ENCODE data around the gene NDE1.

DNA sequence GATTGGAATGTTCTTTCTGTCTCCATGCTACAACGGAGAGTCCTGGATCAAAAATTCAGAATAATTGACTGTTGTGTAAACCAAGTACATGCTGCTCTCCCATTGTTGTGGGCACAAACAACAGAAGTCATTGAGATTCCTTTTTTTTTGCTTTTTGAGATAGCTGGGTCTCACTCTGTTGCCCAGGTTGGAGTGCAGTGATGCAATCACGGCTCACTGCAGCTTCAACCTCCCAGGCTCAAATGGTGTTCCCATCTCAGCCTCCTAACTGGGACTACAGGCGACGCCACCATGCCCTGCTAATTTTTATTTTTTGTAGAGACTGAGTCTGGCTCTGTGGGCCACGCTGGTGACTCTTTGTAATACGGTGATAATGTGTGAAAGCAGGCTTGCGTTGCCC is 24.5 kb downstream of the NDE1 start:
- TF ChIP-seq POLR2A (IDR thresholded peaks at IDR 0.05; ENCODE audit: extremely low read depth, insufficient read length) = no peak
- TF ChIP-seq, protein P1, sequence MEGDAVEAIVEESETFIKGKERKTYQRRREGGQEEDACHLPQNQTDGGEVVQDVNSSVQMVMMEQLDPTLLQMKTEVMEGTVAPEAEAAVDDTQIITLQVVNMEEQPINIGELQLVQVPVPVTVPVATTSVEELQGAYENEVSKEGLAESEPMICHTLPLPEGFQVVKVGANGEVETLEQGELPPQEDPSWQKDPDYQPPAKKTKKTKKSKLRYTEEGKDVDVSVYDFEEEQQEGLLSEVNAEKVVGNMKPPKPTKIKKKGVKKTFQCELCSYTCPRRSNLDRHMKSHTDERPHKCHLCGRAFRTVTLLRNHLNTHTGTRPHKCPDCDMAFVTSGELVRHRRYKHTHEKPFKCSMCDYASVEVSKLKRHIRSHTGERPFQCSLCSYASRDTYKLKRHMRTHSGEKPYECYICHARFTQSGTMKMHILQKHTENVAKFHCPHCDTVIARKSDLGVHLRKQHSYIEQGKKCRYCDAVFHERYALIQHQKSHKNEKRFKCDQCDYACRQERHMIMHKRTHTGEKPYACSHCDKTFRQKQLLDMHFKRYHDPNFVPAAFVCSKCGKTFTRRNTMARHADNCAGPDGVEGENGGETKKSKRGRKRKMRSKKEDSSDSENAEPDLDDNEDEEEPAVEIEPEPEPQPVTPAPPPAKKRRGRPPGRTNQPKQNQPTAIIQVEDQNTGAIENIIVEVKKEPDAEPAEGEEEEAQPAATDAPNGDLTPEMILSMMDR (IDR thresholded peaks at IDR 0.05; ENCODE audit: low read depth, low read length) = no peak
- TF ChIP-seq, protein P2, sequence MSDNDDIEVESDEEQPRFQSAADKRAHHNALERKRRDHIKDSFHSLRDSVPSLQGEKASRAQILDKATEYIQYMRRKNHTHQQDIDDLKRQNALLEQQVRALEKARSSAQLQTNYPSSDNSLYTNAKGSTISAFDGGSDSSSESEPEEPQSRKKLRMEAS (IDR thresholded peaks at IDR 0.05; ENCODE audit: low read depth, low read length) = no peak
- no peak for TF ChIP-seq MYC (IDR thresholded peaks at IDR 0.05; ENCODE audit: low read depth, low read length)
